ENCODE measurements around the gene ZGLP1.
A peak's percentile ranks its signal among the peaks of the same experiment; 100 is the strongest.

ZGLP1 gene

DNA sequence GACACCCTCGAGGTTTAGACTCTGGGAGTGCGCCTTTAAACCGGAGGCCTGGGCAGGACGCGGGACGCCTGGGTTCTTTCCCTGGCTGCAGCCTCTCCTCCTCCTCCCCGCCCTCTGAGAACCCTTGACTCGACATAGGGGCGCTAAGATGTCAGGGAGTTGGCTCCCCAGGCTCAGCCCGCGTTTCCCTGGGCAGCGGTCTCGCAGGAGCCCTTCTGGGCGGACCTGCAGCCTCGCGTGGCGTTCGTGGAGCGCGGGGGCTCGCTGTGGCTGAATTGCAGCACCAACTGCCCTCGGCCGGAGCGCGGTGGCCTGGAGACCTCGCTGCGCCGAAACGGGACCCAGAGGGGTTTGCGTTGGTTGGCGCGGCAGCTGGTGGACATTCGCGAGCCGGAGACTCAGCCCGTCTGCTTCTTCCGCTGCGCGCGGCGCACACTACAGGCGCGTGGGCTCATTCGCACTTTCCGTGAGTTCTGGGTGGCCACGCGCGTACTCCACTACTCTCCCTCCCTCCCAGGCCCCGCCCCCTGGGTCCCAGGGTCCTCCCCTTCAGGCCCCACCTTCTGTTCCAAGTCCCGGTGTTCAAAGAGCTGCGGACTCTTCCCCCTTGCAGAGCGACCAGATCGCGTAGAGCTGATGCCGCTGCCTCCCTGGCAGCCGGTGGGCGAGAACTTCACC lies 18.6 kb downstream of the ZGLP1 start:
- peak overlapping the region; percentile 46 to 54 for H3K4me3 ChIP-seq (ENCODE audit: low read depth in 1 of 2, low read length in 1 of 2)
- peaks cover 91% of the 10 kb centered on the region for H3K27me3 ChIP-seq
- H3K27ac ChIP-seq = peak overlapping the region; percentile 49
- peaks cover 83 to 94% of the 10 kb centered on the region in 2 experiments for H3K4me1 ChIP-seq (ENCODE audit: control insufficient read depth in 1 of 2, insufficient read depth in 1 of 2, low read depth in 1 of 2, low read length in 1 of 2)
- TF ChIP-seq, protein P1, sequence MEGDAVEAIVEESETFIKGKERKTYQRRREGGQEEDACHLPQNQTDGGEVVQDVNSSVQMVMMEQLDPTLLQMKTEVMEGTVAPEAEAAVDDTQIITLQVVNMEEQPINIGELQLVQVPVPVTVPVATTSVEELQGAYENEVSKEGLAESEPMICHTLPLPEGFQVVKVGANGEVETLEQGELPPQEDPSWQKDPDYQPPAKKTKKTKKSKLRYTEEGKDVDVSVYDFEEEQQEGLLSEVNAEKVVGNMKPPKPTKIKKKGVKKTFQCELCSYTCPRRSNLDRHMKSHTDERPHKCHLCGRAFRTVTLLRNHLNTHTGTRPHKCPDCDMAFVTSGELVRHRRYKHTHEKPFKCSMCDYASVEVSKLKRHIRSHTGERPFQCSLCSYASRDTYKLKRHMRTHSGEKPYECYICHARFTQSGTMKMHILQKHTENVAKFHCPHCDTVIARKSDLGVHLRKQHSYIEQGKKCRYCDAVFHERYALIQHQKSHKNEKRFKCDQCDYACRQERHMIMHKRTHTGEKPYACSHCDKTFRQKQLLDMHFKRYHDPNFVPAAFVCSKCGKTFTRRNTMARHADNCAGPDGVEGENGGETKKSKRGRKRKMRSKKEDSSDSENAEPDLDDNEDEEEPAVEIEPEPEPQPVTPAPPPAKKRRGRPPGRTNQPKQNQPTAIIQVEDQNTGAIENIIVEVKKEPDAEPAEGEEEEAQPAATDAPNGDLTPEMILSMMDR (IDR thresholded peaks at IDR 0.05) = no peak
- peaks cover 3% of the 10 kb centered on the region for H3K36me3 ChIP-seq
- H3K9me3 ChIP-seq = peaks cover 5% of the 10 kb centered on the region

DNA sequence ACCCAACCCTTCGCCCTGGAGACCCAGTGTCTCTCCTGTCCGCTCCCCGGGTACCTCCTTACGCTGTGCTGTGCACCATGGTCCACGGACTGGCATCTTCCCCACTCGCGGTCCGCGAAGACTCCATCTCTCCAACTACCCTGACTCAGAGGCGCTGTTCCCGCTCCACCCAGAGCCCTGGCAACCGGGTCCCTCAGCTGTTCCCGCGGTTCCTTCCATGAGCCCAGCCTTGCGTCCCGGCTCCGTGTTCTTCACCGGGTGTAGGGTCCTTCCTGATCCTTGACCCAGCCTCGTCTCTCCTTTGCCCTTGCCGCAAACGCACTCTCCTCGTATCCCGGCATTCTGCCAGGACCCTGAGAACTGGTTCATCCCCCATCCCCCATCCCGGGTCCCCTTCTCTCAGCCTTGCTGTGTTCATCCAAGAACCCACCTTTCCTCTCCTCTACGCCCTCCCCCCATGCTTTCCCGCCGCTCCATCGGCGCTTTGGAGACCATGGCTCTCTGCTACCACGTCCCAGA lies 19.2 kb downstream of the ZGLP1 start:
- Histone ChIP-seq H3K4me3 (ENCODE audit: low read depth in 1 of 2, low read length in 1 of 2) (peak overlapping the region; percentile 46 to 54), H3K27me3 (peaks cover 85% of the 10 kb centered on the region), H3K27ac (no peak overlapping the region), H3K9me3 (peaks cover 5% of the 10 kb centered on the region), H3K36me3 (peaks cover 9% of the 10 kb centered on the region), H3K4me1 (ENCODE audit: control insufficient read depth in 1 of 2, insufficient read depth in 1 of 2, low read depth in 1 of 2, low read length in 1 of 2) (peaks cover 79 to 92% of the 10 kb centered on the region in 2 experiments)
- TF ChIP-seq, protein P1 (IDR thresholded peaks at IDR 0.05) = no peak

DNA sequence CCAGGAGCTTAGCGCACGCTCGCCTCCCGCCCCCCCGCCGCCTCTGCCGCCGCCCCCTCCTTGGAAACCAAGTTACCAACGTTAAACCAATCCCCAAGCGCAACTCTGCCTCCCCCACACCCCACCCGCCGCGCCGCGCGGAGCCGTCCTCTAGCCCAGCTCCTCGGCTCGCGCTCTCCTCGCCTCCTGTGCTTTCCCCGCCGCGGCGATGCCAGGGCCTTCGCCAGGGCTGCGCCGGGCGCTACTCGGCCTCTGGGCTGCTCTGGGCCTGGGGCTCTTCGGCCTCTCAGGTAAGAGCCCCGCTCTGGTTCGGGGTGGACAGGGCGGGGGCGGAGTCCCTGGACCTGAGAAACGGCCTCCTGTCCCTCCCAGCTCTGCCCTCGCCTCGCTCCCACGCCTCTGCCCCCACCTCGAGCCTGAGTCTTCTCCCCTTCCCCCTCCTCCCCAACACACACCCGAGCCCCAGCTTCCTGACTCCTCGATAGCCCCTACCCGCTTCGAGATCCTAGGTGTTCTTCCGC lies 19.7 kb downstream of the ZGLP1 start, which contains the start of gene ICAM5:
Gene ICAM5 (plus strand): TSS at position 117 of the 521 bp plus-strand sequence. CDS start 92 bp downstream, at position 209.
- TF ChIP-seq, protein P1 (IDR thresholded peaks at IDR 0.05) = no peak
- H3K9me3 ChIP-seq = peaks cover 5% of the 10 kb centered on the region
- H3K27me3 ChIP-seq = peaks cover 80% of the 10 kb centered on the region
- H3K36me3 ChIP-seq = peaks cover 14% of the 10 kb centered on the region
- peak within 1 kb of the TSS; percentile 46 to 64 for H3K4me3 ChIP-seq (ENCODE audit: low read depth in 1 of 2, low read length in 1 of 2)
- no peak within 1 kb of the TSS for H3K27ac ChIP-seq
- H3K4me1 ChIP-seq (ENCODE audit: control insufficient read depth in 1 of 2, insufficient read depth in 1 of 2, low read depth in 1 of 2, low read length in 1 of 2) = peaks cover 74 to 87% of the 10 kb centered on the region in 2 experiments

DNA sequence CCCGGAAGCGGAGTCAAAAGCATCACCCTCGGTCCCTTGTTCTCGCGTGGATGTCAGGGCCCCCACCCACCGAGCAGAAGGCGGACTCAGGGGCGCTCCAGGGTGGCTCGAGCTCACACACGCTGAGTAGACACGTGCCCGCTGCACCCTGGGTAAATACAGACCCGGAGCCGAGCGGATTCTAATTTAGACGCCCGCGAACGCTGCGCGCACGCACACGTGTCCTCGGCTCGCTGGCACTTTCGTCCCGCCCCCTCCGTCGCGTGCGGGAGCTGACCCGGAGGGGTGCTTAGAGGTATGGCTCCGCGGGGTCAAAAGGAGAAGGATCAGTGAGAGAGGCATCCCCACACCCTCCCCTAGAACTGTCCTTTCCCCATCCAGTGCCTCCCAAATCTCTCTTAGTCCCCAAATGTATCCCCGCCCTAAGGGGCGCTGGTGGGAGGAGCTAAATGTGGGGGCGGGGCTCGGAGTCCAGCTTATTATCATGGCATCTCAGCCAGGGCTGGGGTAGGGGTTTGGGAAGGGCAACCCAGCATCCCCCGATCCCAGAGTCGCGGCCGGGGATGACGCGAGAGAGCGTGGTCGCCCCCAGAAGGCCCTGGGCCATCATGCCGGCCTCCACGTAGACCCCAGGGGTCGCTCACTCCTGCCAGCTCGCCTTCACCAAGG lies 20.3 kb downstream of the ZGLP1 start:
- TF ChIP-seq, protein P1 (IDR thresholded peaks at IDR 0.05) = no peak
- peaks cover 5% of the 10 kb centered on the region for H3K9me3 ChIP-seq
- peaks cover 20% of the 10 kb centered on the region for H3K36me3 ChIP-seq
- H3K27me3 ChIP-seq = peaks cover 74% of the 10 kb centered on the region
- H3K4me3 ChIP-seq (ENCODE audit: low read depth in 1 of 2, low read length in 1 of 2) = peak overlapping the region; percentile 23 to 64
- peaks cover 73 to 81% of the 10 kb centered on the region in 2 experiments for H3K4me1 ChIP-seq (ENCODE audit: control insufficient read depth in 1 of 2, insufficient read depth in 1 of 2, low read depth in 1 of 2, low read length in 1 of 2)
- no peak overlapping the region for H3K27ac ChIP-seq

DNA sequence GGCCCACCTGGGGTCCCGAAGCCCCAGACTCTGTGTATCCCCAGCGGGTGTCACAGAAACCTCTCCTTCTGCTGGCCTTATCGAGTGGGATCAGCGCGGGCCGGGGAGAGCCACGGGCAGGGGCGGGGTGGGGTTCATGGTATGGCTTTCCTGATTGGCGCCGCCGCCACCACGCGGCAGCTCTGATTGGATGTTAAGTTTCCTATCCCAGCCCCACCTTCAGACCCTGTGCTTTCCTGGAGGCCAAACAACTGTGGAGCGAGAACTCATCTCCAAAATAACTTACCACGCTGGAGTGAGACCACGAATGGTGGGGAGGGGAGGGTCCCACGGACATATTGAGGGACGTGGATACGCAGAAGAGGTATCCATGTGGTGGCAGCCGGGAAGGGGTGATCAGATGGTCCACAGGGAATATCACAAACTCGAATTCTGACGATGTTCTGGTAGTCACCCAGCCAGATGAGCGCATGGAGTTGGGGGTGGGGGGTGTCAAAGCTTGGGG lies 20.9 kb downstream of the ZGLP1 start:
- Histone ChIP-seq H3K4me3 (ENCODE audit: low read depth in 1 of 2, low read length in 1 of 2) (peak overlapping the region; percentile 23 to 64), H3K27me3 (peaks cover 68% of the 10 kb centered on the region)

More for the DNA sequence above, 20.9 kb downstream of the ZGLP1 start:
- TF ChIP-seq, protein P1 (IDR thresholded peaks at IDR 0.05) = no peak
- H3K4me1 ChIP-seq (ENCODE audit: control insufficient read depth in 1 of 2, insufficient read depth in 1 of 2, low read depth in 1 of 2, low read length in 1 of 2) = peaks cover 73 to 80% of the 10 kb centered on the region in 2 experiments
- H3K36me3 ChIP-seq = peaks cover 26% of the 10 kb centered on the region
- no peak overlapping the region for H3K27ac ChIP-seq
- peaks cover 5% of the 10 kb centered on the region for H3K9me3 ChIP-seq

All from neutrophil (primary cell).